ENCODE results near the gene IGSF21.

IGSF21 gene

DNA sequence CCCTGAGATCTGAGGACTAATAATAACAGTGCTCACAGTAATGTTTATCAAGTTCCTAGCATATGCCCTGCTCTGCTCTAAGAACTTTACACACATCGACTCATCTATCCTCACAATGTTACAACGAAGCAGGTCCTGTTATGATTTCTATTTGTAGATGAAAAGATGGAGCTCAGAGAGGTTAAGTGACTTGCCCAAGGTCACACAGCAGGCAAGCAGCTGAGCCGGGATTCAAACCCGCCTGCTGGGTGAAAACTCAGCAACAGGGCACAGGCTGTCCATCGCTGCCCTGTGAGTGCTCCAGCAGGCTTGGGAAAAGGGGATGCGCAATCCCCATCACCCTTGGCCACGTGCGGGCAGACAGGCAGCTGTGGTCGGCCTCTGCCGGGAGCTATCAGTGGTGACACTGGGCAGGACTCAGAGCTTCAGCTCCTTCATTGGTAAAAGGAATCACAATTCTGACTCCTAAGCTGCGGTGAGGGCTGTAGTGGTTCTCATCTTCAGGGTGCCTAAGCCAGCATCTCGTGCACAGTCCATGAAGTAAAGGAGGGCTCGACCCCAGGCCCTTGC is 199.8 kb downstream of the IGSF21 start:
- TF ChIP-seq, protein P1, sequence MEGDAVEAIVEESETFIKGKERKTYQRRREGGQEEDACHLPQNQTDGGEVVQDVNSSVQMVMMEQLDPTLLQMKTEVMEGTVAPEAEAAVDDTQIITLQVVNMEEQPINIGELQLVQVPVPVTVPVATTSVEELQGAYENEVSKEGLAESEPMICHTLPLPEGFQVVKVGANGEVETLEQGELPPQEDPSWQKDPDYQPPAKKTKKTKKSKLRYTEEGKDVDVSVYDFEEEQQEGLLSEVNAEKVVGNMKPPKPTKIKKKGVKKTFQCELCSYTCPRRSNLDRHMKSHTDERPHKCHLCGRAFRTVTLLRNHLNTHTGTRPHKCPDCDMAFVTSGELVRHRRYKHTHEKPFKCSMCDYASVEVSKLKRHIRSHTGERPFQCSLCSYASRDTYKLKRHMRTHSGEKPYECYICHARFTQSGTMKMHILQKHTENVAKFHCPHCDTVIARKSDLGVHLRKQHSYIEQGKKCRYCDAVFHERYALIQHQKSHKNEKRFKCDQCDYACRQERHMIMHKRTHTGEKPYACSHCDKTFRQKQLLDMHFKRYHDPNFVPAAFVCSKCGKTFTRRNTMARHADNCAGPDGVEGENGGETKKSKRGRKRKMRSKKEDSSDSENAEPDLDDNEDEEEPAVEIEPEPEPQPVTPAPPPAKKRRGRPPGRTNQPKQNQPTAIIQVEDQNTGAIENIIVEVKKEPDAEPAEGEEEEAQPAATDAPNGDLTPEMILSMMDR (conservative IDR thresholded peaks at IDR 0.05; ENCODE audit: low read depth): no peak
- no peak for DNase-seq (ENCODE audit: low spot score)
- ChIA-PET CTCF (no interaction called here), POLR2A (ENCODE audit: low non-redundant PET) (no interaction called here)
- no peak overlapping the region for H3K27ac ChIP-seq

DNA sequence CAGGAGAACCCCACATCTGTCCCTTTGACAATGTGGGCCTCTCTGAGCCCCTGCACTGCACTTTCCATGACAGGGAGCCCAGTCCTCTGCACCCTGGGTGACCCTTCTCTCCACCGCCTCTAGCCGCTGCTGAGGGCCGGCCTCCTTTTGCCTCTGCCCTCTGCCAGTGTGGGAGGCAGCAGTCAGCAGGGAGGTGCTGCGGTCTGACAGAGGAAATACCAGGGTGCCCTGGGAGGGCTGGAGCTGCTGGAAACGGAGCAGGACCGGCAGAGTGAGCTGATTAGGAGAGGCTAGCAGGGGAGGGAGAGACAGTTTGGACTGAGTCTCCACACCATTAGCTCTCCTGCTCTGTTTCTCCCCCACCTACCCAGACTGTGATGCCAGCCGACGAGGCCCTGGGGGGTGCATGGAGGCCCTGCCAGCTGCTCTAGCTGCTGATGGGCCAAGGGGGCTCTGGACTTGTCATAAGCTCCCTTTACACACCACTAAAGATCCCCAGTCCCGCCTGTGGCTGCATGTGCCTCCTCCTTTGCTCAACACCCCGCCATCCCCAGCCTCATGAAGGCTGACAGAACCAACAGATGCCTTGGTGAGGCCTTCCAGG is 202.1 kb downstream of the IGSF21 start:
- H3K27ac ChIP-seq: no peak overlapping the region
- TF ChIP-seq, protein P1 (conservative IDR thresholded peaks at IDR 0.05; ENCODE audit: low read depth): no peak
- POLR2A ChIA-PET (ENCODE audit: low non-redundant PET): no interaction called here
- CTCF ChIA-PET: interaction anchor here (1.2 kb wide), 1 partner anchor 14 kb away, joined by 3 read pairs; no protein-coding TSS in a partner anchor
- DNase-seq (ENCODE audit: low spot score): no peak

DNA sequence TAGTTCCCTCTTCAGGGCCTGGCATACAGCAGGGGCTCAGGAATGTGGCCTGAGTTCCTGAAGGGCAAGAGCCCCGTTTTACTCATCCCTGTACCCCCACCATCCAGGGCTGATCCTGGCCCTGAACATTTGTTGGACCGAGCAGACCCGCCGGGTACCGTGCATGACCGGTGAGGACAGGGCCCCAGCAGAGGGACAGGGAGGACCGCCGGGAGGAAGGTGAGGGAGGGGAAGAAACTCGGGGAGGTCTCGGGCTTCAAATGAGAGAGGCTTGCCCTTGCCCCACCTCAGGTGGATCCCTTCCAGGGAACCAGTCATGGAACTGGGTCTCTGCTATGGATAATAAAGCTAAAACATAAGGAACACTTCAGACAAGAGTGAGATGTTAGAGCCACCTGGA is 205.4 kb downstream of the IGSF21 start:
- H3K27ac ChIP-seq: no peak overlapping the region
- CTCF ChIA-PET: interaction anchor here (0.6 kb wide), 2 partner anchors 409 to 652 kb away, joined by 3 read pairs; no protein-coding TSS in a partner anchor
- TF ChIP-seq, protein P1 (conservative IDR thresholded peaks at IDR 0.05; ENCODE audit: low read depth): no peak
- DNase-seq (ENCODE audit: low spot score): no peak
- POLR2A ChIA-PET (ENCODE audit: low non-redundant PET): no interaction called here

DNA sequence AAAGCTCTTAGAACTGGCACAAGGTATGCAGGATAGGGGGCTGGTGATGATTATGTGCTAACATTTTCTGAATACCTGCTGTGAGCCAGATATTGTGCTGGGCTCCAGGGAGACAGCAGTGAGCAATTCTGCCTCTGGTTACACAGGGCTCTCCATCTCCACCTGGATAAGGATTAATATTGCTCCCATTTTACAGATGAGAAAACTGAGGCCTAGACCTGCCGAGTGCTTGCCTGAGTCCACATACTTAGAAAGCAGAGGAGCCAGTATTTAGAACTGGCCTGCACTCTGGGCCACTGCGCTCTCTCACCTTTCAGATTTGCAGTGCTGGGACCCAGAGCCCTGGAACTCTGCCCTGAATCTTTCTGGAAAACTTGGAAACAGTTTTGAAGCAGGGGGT is 205.9 kb downstream of the IGSF21 start:
- H3K27ac ChIP-seq: no peak overlapping the region
- ChIA-PET POLR2A (ENCODE audit: low non-redundant PET) (no interaction called here), CTCF (no interaction called here)
- TF ChIP-seq, protein P1 (conservative IDR thresholded peaks at IDR 0.05; ENCODE audit: low read depth): no peak
- no peak for DNase-seq (ENCODE audit: low spot score)

DNA sequence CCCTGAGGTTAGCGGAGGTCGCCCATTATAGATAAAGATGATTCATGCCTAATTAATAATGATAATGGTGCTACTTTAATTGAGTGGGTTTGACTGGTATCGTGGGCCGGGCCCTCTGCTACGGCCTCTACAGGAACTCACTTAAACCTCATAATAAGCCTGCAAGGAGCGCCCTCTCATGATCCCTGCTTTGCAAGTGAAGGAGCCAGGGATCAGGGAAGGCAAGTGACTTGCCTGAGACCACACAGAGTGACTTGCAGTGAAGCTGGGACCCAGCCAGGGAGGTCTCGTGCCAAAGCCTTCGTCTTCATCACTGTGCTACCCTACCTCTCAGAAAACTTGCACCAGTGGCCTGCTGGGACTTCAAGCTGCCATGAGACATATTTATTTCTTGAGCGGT is 206.8 kb downstream of the IGSF21 start:
- TF ChIP-seq, protein P1 (conservative IDR thresholded peaks at IDR 0.05; ENCODE audit: low read depth): no peak
- ChIA-PET CTCF (no interaction called here), POLR2A (ENCODE audit: low non-redundant PET) (no interaction called here)
- no peak for DNase-seq (ENCODE audit: low spot score)
- H3K27ac ChIP-seq: no peak overlapping the region

DNA sequence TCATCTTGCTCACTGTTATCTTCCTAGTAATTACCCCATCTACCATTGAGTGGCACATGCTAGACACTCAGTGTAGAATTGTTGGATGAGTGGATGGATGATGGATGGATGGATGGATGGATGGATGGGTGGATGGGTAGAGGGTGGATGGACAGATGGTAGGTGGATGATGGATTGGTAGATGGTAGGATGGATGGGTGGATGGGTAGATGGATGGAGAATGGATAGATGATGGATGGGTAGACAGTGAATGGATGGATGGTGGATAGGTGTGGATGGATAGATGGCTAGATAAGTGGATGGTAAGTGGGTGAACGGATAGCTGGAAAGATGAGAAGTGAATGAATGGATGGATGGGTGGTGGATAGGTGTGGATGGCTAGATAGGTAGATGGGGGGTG is 207.9 kb downstream of the IGSF21 start:
- ChIA-PET CTCF (interaction anchor here (1.1 kb wide), 1 partner anchor 9 kb away, joined by 3 read pairs; no protein-coding TSS in a partner anchor), POLR2A (ENCODE audit: low non-redundant PET) (no interaction called here)
- TF ChIP-seq, protein P1 (conservative IDR thresholded peaks at IDR 0.05; ENCODE audit: low read depth): no peak
- DNase-seq (ENCODE audit: low spot score): no peak
- H3K27ac ChIP-seq: no peak overlapping the region
